H1 (cell line): ENCODE results near the gene ASIP.

Source experiments
- POLR2AphosphoS5 ChIP-seq: IDR thresholded peaks from 2 replicates; pipeline ENCODE4 v1.6.1; 2011; ENCODE audit warnings: low read depth, low read length
- SP4 ChIP-seq: IDR thresholded peaks from 2 replicates; pipeline ENCODE4 v1.6.1; 2012; ENCODE audit warnings: low read length, inconsistent platforms
- TF ChIP-seq, protein P1 (sequence below), 3 experiments: IDR thresholded peaks; 1 replicate in 2 of 3; 2 replicates in 1 of 3; pipeline versions ENCODE4 v1.5.1 to v1.6.1; 2011; ENCODE audit warnings: low read length in 3 of 3, mild to moderate bottlenecking in 3 of 3, inconsistent platforms in 2 of 3, low read depth in 1 of 3, moderate library complexity in 1 of 3; ENCODE audit not compliant: insufficient read depth in 1 of 3; ENCODE audit errors: control extremely low read depth in 1 of 3
- TF ChIP-seq, protein P2 (sequence below): IDR thresholded peaks from 2 replicates; pipeline ENCODE4 v1.6.1; 2012; ENCODE audit warnings: low read length, inconsistent platforms

- TF ChIP-seq, protein P1, sequence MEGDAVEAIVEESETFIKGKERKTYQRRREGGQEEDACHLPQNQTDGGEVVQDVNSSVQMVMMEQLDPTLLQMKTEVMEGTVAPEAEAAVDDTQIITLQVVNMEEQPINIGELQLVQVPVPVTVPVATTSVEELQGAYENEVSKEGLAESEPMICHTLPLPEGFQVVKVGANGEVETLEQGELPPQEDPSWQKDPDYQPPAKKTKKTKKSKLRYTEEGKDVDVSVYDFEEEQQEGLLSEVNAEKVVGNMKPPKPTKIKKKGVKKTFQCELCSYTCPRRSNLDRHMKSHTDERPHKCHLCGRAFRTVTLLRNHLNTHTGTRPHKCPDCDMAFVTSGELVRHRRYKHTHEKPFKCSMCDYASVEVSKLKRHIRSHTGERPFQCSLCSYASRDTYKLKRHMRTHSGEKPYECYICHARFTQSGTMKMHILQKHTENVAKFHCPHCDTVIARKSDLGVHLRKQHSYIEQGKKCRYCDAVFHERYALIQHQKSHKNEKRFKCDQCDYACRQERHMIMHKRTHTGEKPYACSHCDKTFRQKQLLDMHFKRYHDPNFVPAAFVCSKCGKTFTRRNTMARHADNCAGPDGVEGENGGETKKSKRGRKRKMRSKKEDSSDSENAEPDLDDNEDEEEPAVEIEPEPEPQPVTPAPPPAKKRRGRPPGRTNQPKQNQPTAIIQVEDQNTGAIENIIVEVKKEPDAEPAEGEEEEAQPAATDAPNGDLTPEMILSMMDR (IDR thresholded peaks at IDR 0.05; ENCODE audit: control extremely low read depth in 1 of 3, insufficient read depth in 1 of 3, low read depth in 1 of 3, low read length in 3 of 3): no peak
- no peak for TF ChIP-seq POLR2AphosphoS5
- TF ChIP-seq, protein P2, sequence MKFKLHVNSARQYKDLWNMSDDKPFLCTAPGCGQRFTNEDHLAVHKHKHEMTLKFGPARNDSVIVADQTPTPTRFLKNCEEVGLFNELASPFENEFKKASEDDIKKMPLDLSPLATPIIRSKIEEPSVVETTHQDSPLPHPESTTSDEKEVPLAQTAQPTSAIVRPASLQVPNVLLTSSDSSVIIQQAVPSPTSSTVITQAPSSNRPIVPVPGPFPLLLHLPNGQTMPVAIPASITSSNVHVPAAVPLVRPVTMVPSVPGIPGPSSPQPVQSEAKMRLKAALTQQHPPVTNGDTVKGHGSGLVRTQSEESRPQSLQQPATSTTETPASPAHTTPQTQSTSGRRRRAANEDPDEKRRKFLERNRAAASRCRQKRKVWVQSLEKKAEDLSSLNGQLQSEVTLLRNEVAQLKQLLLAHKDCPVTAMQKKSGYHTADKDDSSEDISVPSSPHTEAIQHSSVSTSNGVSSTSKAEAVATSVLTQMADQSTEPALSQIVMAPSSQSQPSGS: no peak
- TF ChIP-seq SP4: no peak
Measured at GRCh38 chr20:34201531-34201930, 39.7 kb upstream of the ASIP start.
